Hippocampal formation (tissue), 2 donors: ENCODE results near the gene RHEB.
"Not testable (repeated sequence)": the region's sequence is repeated elsewhere in the genome, so short reads cannot be mapped to it uniquely, and the experiment has no call there.

Experiments used
- DNase-seq, 2 donors: peaks; one replicate each; lab custom pipeline; 2025; lab: John Stamatoyannopoulos, UW

Gene RHEB

GRCh38 chr7:151529842-151530241, 10.1 kb upstream of the RHEB start:
- no peak for DNase-seq

GRCh38 chr7:151524845-151525244, 5.2 kb upstream of the RHEB start:
- DNase-seq: no peak

- DNase-seq: no peak
These were observed 4.6 kb upstream of the RHEB start for GRCh38 chr7:151524331-151524730.

- DNase-seq: peak in 1 of 2 donors; percentile 32
These were observed 945 bp upstream of the RHEB start for GRCh38 chr7:151520419-151521261.

GRCh38 chr7:151518947-151519764, 539 bp downstream of the RHEB start:
- not testable (repeated sequence) for DNase-seq

GRCh38 chr7:151518105-151518946, 1.4 kb downstream of the RHEB start:
- DNase-seq: no peak

- DNase-seq: no peak
These were observed 2.0 kb downstream of the RHEB start for GRCh38 chr7:151517601-151518104.

- no peak for DNase-seq
These were observed 4.5 kb downstream of the RHEB start for GRCh38 chr7:151515276-151515565.

GRCh38 chr7:151514461-151515275, 5.0 kb downstream of the RHEB start:
- no peak for DNase-seq

- DNase-seq: no peak
These were observed 6.6 kb downstream of the RHEB start for GRCh38 chr7:151513133-151513532.

- DNase-seq: no peak
These were observed 7.3 kb downstream of the RHEB start for GRCh38 chr7:151512353-151512752.

- DNase-seq: no peak
These were observed 7.7 kb downstream of the RHEB start for GRCh38 chr7:151511946-151512345.

GRCh38 chr7:151511270-151511669, 8.4 kb downstream of the RHEB start:
- no peak for DNase-seq

- DNase-seq: no peak
These were observed 9.9 kb downstream of the RHEB start for GRCh38 chr7:151509670-151510333.

GRCh38 chr7:151508991-151509390, 10.7 kb downstream of the RHEB start:
- no peak for DNase-seq

GRCh38 chr7:151507806-151508205, 11.9 kb downstream of the RHEB start:
- no peak for DNase-seq

- peak in 1 of 2 donors; percentile 43 for DNase-seq
These were observed 12.8 kb downstream of the RHEB start for GRCh38 chr7:151506901-151507382.

GRCh38 chr7:151505836-151506468, 13.7 kb downstream of the RHEB start:
- DNase-seq: no peak

- no peak for DNase-seq
These were observed 14.3 kb downstream of the RHEB start for GRCh38 chr7:151505433-151505832.

- no peak for DNase-seq
These were observed 14.9 kb downstream of the RHEB start for GRCh38 chr7:151504715-151505326.
